Gastrocnemius medialis (tissue), 4 donors: ENCODE data around the gene PRMT1.

ENCODE experiments used
- CTCF ChIP-seq, 5 experiments: fragments of 450-650 bp in 3 of 5; fragments of 200-600 bp in 2 of 5; sonication (generic) in 2 of 5; IDR thresholded peaks in 4 of 5; conservative IDR thresholded peaks in 1 of 5; 1 replicate in 4 of 5; 2 replicates in 1 of 5; pipeline ENCODE4 v1.5.1; 2016 to 2019; ENCODE audit warnings: antibody characterized with exemption in 5 of 5, mild to moderate bottlenecking in 3 of 5, moderate library complexity in 3 of 5
- POLR2A ChIP-seq, 2 donors: fragments of 450-650 bp; IDR thresholded peaks; one replicate each; pipeline ENCODE4 v1.6.1; 2017; ENCODE audit warnings: antibody characterized with exemption in 2 of 2, mild to moderate bottlenecking in 2 of 2, moderate library complexity in 2 of 2

- TF ChIP-seq CTCF (IDR thresholded peaks at IDR 0.05 in 4 of 5, conservative IDR thresholded peaks at IDR 0.05 in 1 of 5) (no peak), POLR2A (IDR thresholded peaks at IDR 0.05) (peak; percentile 9 to 29)
These were observed 39.0 kb upstream of the PRMT1 start for GRCh38 chr19:49637821-49638738.
